Measurements from ENCODE around the gene ZIC4. TPM values are rescaled to one million over a fixed set of nuclear protein-coding genes. Genes with fewer than 3 reads are reported as not detected.

The ZIC4 gene
- total and polyA plus RNA-seq, 10 of the 15 experiments (the other 5 are each of a cell fraction or from before 2014, with no cell fraction given): not detected

DNA sequence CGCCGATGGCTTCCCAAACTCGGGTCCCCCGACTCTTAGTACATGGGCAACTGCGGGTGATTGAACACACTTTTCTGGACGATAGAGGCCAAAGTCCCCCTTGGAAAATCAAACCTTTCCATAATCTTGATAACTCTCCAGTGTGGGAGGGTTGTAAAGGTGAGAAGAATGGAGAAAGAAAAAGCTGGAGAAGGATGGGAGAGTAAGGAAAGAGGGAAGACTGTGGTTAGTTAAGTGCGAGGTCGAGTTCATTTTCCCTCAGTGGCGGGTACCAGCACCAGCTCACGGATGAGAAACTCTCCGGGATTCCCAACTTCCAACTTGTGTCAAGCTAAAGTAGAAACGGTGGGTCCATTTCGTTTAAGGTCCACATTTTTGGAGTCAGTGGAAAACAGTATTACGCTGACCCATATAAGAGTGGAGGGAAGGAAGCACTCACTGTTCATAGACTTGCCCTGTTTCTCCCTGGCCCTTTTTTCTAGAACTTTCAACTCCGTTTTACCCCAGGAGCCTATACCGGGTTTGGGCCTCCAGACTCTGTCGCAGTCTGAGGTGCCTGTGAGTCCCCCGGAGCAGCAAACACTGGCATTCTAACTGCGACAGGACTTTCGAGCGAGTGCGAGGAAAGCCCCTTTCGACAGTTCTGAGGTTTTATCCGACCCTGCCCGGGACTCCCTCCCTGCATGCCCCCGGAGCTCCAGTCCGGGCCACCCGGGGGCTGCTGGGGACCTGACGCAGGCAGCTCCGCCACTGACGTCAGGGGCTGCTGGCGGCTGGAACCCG lies 17.6 kb upstream of the ZIC4 start:
- no peaks in the 10 kb centered on the region for H3K79me2 ChIP-seq (ENCODE audit: control insufficient read depth, insufficient read depth, low read length)
- ChIA-PET CTCF (interaction anchor here (1.3 kb wide), 1 partner anchor 9 kb away, joined by 3 read pairs; no protein-coding TSS in a partner anchor), POLR2A (no interaction called here), SMC1A (ENCODE audit: uncharacterized antibody, unreplicated experiment) (no interaction called here), RAD21 (ENCODE audit: unreplicated experiment) (no interaction called here)
- H3K4me1 ChIP-seq (ENCODE audit: control insufficient read depth, insufficient read depth, low read length): no peaks in the 10 kb centered on the region
- ATAC-seq (no peak), FAIRE-seq (no peak), DNase-seq (ENCODE audit: low read depth, low spot score) (no peak)
- no peak overlapping the region for H2AFZ ChIP-seq (ENCODE audit: control insufficient read depth, low read depth, low read length)
- H3K27me3 ChIP-seq (replicated peaks in 1 of 2; ENCODE audit: control insufficient read depth in 2 of 2, insufficient read depth in 2 of 2, low read length in 1 of 2): peaks cover 7 to 16% of the 10 kb centered on the region in 2 experiments
- no peak overlapping the region for H3K4me3 ChIP-seq
- H3K9ac ChIP-seq (ENCODE audit: control insufficient read depth, insufficient read depth, low read length): no peak overlapping the region
- no peaks in the 10 kb centered on the region for H3K36me3 ChIP-seq (ENCODE audit: control insufficient read depth in 2 of 2, insufficient read depth in 2 of 2, low read length in 1 of 2)
- BruUV-seq (replicated peaks): no TSS peak
- intact Hi-C loops (cut with micrococcal nuclease; ENCODE audit: unreplicated experiment) (no loop called here), in situ Hi-C loops (cut with MboI) (no loop called here)
- no peak overlapping the region for H3K4me2 ChIP-seq (ENCODE audit: control insufficient read depth, insufficient read depth)
- 33% methylated on average over 33 of the region's 33 CpGs for WGBS (ENCODE audit: insufficient coverage, insufficient replicate concordance, low lambda C conversion rate, missing lambda C conversion rate)
- peaks cover 1% of the 10 kb centered on the region; the same call in 1 of the 3 replicates for H3K9me3 ChIP-seq (replicated peaks; ENCODE audit: control insufficient read depth, insufficient read depth, low read length)
- H3K27ac ChIP-seq (ENCODE audit: control insufficient read depth, insufficient read depth): no peak overlapping the region
- H4K20me1 ChIP-seq (ENCODE audit: control insufficient read depth, insufficient read depth): no peaks in the 10 kb centered on the region
- TF ChIP-seq ZBED1 (IDR thresholded peaks at IDR 0.05; ENCODE audit: borderline replicate concordance) (no peak), BHLHE40 (IDR thresholded peaks at IDR 0.05; ENCODE audit: borderline replicate concordance in 1 of 2, low read depth in 2 of 2, low read length in 1 of 2) (no peak), CHD4 (IDR thresholded peaks at IDR 0.05) (no peak), ZNF24 (IDR thresholded peaks at IDR 0.05) (no peak), SRF (IDR thresholded peaks at IDR 0.05; ENCODE audit: low read depth in 2 of 2, low read length in 2 of 2) (no peak), FOS (IDR thresholded peaks at IDR 0.05; ENCODE audit: borderline replicate concordance, extremely low read depth, insufficient read length) (no peak)
- TF ChIP-seq, protein P1, sequence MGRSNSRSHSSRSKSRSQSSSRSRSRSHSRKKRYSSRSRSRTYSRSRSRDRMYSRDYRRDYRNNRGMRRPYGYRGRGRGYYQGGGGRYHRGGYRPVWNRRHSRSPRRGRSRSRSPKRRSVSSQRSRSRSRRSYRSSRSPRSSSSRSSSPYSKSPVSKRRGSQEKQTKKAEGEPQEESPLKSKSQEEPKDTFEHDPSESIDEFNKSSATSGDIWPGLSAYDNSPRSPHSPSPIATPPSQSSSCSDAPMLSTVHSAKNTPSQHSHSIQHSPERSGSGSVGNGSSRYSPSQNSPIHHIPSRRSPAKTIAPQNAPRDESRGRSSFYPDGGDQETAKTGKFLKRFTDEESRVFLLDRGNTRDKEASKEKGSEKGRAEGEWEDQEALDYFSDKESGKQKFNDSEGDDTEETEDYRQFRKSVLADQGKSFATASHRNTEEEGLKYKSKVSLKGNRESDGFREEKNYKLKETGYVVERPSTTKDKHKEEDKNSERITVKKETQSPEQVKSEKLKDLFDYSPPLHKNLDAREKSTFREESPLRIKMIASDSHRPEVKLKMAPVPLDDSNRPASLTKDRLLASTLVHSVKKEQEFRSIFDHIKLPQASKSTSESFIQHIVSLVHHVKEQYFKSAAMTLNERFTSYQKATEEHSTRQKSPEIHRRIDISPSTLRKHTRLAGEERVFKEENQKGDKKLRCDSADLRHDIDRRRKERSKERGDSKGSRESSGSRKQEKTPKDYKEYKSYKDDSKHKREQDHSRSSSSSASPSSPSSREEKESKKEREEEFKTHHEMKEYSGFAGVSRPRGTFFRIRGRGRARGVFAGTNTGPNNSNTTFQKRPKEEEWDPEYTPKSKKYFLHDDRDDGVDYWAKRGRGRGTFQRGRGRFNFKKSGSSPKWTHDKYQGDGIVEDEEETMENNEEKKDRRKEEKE (IDR thresholded peaks at IDR 0.05): no peak

Measured in GM12878 (cell line).